ENCODE data around the gene CD44.

GRCh38 chr11:35193767-35194166 lies 54.8 kb downstream of the CD44 start:
- TF ChIP-seq, protein P1, sequence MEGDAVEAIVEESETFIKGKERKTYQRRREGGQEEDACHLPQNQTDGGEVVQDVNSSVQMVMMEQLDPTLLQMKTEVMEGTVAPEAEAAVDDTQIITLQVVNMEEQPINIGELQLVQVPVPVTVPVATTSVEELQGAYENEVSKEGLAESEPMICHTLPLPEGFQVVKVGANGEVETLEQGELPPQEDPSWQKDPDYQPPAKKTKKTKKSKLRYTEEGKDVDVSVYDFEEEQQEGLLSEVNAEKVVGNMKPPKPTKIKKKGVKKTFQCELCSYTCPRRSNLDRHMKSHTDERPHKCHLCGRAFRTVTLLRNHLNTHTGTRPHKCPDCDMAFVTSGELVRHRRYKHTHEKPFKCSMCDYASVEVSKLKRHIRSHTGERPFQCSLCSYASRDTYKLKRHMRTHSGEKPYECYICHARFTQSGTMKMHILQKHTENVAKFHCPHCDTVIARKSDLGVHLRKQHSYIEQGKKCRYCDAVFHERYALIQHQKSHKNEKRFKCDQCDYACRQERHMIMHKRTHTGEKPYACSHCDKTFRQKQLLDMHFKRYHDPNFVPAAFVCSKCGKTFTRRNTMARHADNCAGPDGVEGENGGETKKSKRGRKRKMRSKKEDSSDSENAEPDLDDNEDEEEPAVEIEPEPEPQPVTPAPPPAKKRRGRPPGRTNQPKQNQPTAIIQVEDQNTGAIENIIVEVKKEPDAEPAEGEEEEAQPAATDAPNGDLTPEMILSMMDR (conservative IDR thresholded peaks at IDR 0.05 in 1 of 2, IDR thresholded peaks at IDR 0.05 in 1 of 2; ENCODE audit: low read depth in 1 of 2, low read length in 2 of 2): no peak
- no peak for TF ChIP-seq EZH2 (IDR thresholded peaks at IDR 0.05; ENCODE audit: low read length, missing control alignments)
